HCT116 (cell line): ENCODE results near the gene SLC2A2. TPM values are rescaled to one million over a fixed set of nuclear protein-coding genes. Genes with fewer than 3 reads are reported as not detected.

Source experiments
- ATAC-seq: fragments of 200-7000 bp; cut with Tn5 transposase; 2 replicates; pipeline ENCODE4 v1.9.1; 2020; ENCODE audit warnings: mild to moderate bottlenecking, moderate library complexity
- BruUV-seq: library from RNA; stranded (reverse); fragments of 400-500 nt; replicated peaks from 2 replicates; lab custom pipeline; 2021; lab: Mats Ljungman, UMichigan
- CTCF ChIA-PET: fragments of 300-600 bp; sonication (Branson Sonifier 250); formaldehyde crosslinking; loops from one replicate; lab custom pipeline; 2021; ENCODE audit warnings: antibody characterized with exemption; lab: Charles Lee
- POLR2A ChIA-PET: fragments of 300-600, 350-600 bp; sonication (Branson Sonifier 250); formaldehyde crosslinking; loops from one replicate; lab custom pipeline; 2021; ENCODE audit warnings: antibody characterized with exemption; lab: Charles Lee
- RAD21 ChIA-PET, 2 experiments: fragments of 300-600 bp; sonication (Branson Sonifier 250); formaldehyde crosslinking; loops; one replicate each; lab custom pipeline; 2023; ENCODE audit warnings: low total read pairs in 2 of 2; ENCODE audit not compliant: uncharacterized antibody in 2 of 2, unreplicated experiment in 2 of 2, low non-redundant PET in 1 of 2; lab: Charles Lee
- DNase-seq: peaks from one replicate; pipeline ENCODE4 v3.0.0-alpha.2; 2010; ENCODE audit warnings: low read depth, low spot score
- H2AFZ ChIP-seq: fragments of 200-600 bp; shearing (Covaris generic), sonication (generic); 2 replicates; pipeline ENCODE4 v1.6.1; 2017; ENCODE audit warnings: low read depth, mixed run types, mixed read lengths, antibody characterized with exemption, low read length; ENCODE audit not compliant: poor library complexity, severe bottlenecking
- H3K27ac ChIP-seq: 2 replicates; pipeline ENCODE4 v1.5.1; 2012; ENCODE audit warnings: low read depth, low read length
- H3K27me3 ChIP-seq: fragments of 200-600 bp; sonication (generic); 2 replicates; pipeline ENCODE4 v1.6.1; 2016; ENCODE audit warnings: mixed run types, low read length, mixed read lengths; ENCODE audit not compliant: insufficient read depth
- H3K36me3 ChIP-seq, 2 experiments: fragments of 200-500 bp in 1 of 2; fragments of 200-600 bp in 1 of 2; sonication (Bioruptor generic) in 1 of 2; sonication (generic) in 1 of 2; 2 replicates each; pipeline versions ENCODE4 v1.5.1 to v1.6.1; 2014 to 2016; ENCODE audit warnings: low read length in 2 of 2, inconsistent platforms in 1 of 2, mixed read lengths in 1 of 2, mixed run types in 1 of 2; ENCODE audit not compliant: insufficient read depth in 2 of 2, control insufficient read depth in 1 of 2
- H3K4me1 ChIP-seq, 2 experiments: fragments of 200-600 bp in 1 of 2; sonication (generic) in 1 of 2; 2 replicates each; pipeline versions ENCODE4 v1.5.1 to v1.6.1; 2012 to 2017; ENCODE audit warnings: low read length in 2 of 2, inconsistent platforms in 1 of 2, mild to moderate bottlenecking in 1 of 2, mixed read lengths in 1 of 2, mixed run types in 1 of 2, moderate library complexity in 1 of 2; ENCODE audit not compliant: insufficient read depth in 2 of 2, control insufficient read depth in 1 of 2
- H3K4me2 ChIP-seq: fragments of 200-600 bp; sonication (generic); 2 replicates; pipeline ENCODE4 v1.6.1; 2017; ENCODE audit warnings: mixed run types, low read length, mixed read lengths
- H3K4me3 ChIP-seq, 2 experiments: fragments of 200-600 bp in 1 of 2; sonication (generic) in 1 of 2; replicated peaks in 1 of 2; 2 replicates each; pipeline ENCODE4 v1.5.1; 2011 to 2016; ENCODE audit warnings: low read length in 2 of 2, control low read depth in 1 of 2, low read depth in 1 of 2, mild to moderate bottlenecking in 1 of 2, mixed read lengths in 1 of 2, mixed run types in 1 of 2
- H3K79me2 ChIP-seq: fragments of 200-600 bp; sonication (generic); 2 replicates; pipeline ENCODE4 v1.6.1; 2017; ENCODE audit warnings: mild to moderate bottlenecking, mixed run types, low read length, moderate library complexity, mixed read lengths; ENCODE audit not compliant: insufficient read depth
- H3K9ac ChIP-seq: fragments of 200-600 bp; sonication (generic); 2 replicates; pipeline ENCODE4 v1.6.1; 2016; ENCODE audit warnings: low read length, mixed read lengths
- H3K9me2 ChIP-seq: fragments of 200-600 bp; sonication (generic), shearing (Covaris generic); 2 replicates; pipeline ENCODE4 v1.6.1; 2017; ENCODE audit warnings: mixed run types, mild to moderate bottlenecking, moderate library complexity; ENCODE audit not compliant: insufficient read depth
- H3K9me3 ChIP-seq, 2 experiments: fragments of 200-500 bp in 1 of 2; fragments of 200-600 bp in 1 of 2; sonication (Bioruptor generic) in 1 of 2; sonication (generic) in 1 of 2; 2 replicates each; pipeline ENCODE4 v1.6.1; 2014 to 2017; ENCODE audit warnings: low read length in 2 of 2, mixed read lengths in 2 of 2, inconsistent platforms in 1 of 2, low read depth in 1 of 2, mild to moderate bottlenecking in 1 of 2, mixed run types in 1 of 2, moderate library complexity in 1 of 2; ENCODE audit not compliant: control insufficient read depth in 1 of 2, insufficient read depth in 1 of 2
- H4K20me1 ChIP-seq: fragments of 200-600 bp; sonication (generic), shearing (Covaris generic); 2 replicates; pipeline ENCODE4 v1.6.1; 2017; ENCODE audit warnings: mixed run types, mild to moderate bottlenecking, moderate library complexity; ENCODE audit not compliant: insufficient read depth
- ATF3 ChIP-seq: IDR thresholded peaks from 2 replicates; pipeline ENCODE4 v1.6.1; 2012
- EGR1 ChIP-seq: IDR thresholded peaks from 2 replicates; pipeline ENCODE4 v1.6.1; 2012; ENCODE audit warnings: low read depth
- ELF1 ChIP-seq: IDR thresholded peaks from 2 replicates; pipeline ENCODE4 v1.6.1; 2012; ENCODE audit warnings: low read depth, borderline replicate concordance
- EZH2 ChIP-seq: fragments of 200-600 bp; sonication (generic); IDR thresholded peaks from 2 replicates; pipeline ENCODE4 v1.6.1; 2017; ENCODE audit warnings: antibody characterized with exemption, mixed run types
- EZH2phosphoT487 ChIP-seq: fragments of 200-600 bp; IDR thresholded peaks from 2 replicates; pipeline ENCODE4 v1.6.1; 2018; ENCODE audit warnings: antibody characterized with exemption, borderline replicate concordance
- FOSL1 ChIP-seq: IDR thresholded peaks from 2 replicates; pipeline ENCODE4 v1.6.1; 2012; ENCODE audit warnings: low read depth
- JUND ChIP-seq: IDR thresholded peaks from 2 replicates; pipeline ENCODE4 v1.6.1; 2012
- MAX ChIP-seq: IDR thresholded peaks from 2 replicates; pipeline ENCODE4 v1.6.1; 2012
- POLR2A ChIP-seq: IDR thresholded peaks from 2 replicates; pipeline ENCODE4 v1.7.0; 2011; ENCODE audit warnings: borderline replicate concordance; ENCODE audit not compliant: insufficient read depth, insufficient read length; ENCODE audit errors: extremely low read depth
- SP1 ChIP-seq: IDR thresholded peaks from 2 replicates; pipeline ENCODE4 v1.6.1; 2012; ENCODE audit warnings: low read depth
- SRF ChIP-seq: IDR thresholded peaks from 2 replicates; pipeline ENCODE4 v1.6.1; 2012; ENCODE audit warnings: low read depth
- YY1 ChIP-seq: IDR thresholded peaks from 2 replicates; pipeline ENCODE4 v1.6.1; 2011; ENCODE audit warnings: low read length, low read depth, moderate library complexity, mild to moderate bottlenecking; ENCODE audit not compliant: insufficient replicate concordance; ENCODE audit errors: extremely low read depth
- ZFX ChIP-seq: fragments of 450-650 bp; IDR thresholded peaks from 2 replicates; pipeline ENCODE4 v1.6.1; 2017
- ZNF274 ChIP-seq: fragments of 200-500 bp; sonication (Bioruptor generic); IDR thresholded peaks from 2 replicates; pipeline ENCODE4 v1.6.1; 2014; ENCODE audit warnings: mild to moderate bottlenecking, low read depth, low read length, inconsistent platforms
- intact Hi-C: fragments of 100-400 bp; cut with micrococcal nuclease; formaldehyde crosslinking; loops from 2 replicates; pipeline ENCODE4 v1.10.0; 2022
- total RNA-seq: library from RNA; stranded (reverse); gene quantifications from one replicate; pipeline ENCODE4 v1.2.1, GENCODE V29; 2021; ENCODE audit not compliant: unreplicated experiment

SLC2A2 gene
- total RNA-seq, 1 experiment from 2014 or later: not detected

DNA sequence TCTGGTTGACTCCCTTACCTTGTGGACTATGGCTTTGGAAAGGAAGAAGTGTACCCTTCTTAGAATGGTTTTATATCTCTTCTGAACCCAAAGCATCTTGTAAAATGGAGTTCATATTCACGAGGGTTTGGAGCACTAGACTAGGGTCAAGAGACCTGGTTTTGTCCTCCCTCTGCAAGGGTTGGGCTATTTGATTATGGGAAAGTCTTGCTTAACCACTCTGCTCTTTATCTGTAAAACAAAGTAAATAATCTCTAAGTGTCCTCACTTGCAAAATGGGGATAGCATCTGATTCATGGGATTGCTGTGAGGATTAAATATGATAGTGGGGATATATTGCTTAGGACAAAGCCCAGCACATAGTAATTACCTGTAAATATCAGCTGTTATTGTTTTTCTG is 17.9 kb upstream of the SLC2A2 start:
- no TSS peak for BruUV-seq
- H3K9me3 ChIP-seq: no peaks in the 10 kb centered on the region
- no peak overlapping the region for H3K27ac ChIP-seq
- H3K9ac ChIP-seq: no peak overlapping the region
- no peak for DNase-seq
- H2AFZ ChIP-seq: no peak overlapping the region
- POLR2A ChIA-PET: no interaction called here
- RAD21 ChIA-PET: no interaction called here
- H3K9me2 ChIP-seq: no peaks in the 10 kb centered on the region
- H3K4me2 ChIP-seq: no peak overlapping the region
- H4K20me1 ChIP-seq: no peaks in the 10 kb centered on the region
- no peak overlapping the region for H3K4me3 ChIP-seq
- no peaks in the 10 kb centered on the region for H3K36me3 ChIP-seq
- TF ChIP-seq ZFX (no peak), JUND (no peak), ELF1 (no peak), SRF (no peak), FOSL1 (no peak), ATF3 (no peak), SP1 (no peak), EZH2 (no peak), POLR2A (no peak), ZNF274 (no peak), EZH2phosphoT487 (no peak), YY1 (no peak), MAX (no peak)
- TF ChIP-seq, all 23 proteins: peak for 0
- H3K79me2 ChIP-seq: no peaks in the 10 kb centered on the region
- no peak for ATAC-seq
- H3K4me1 ChIP-seq: no peaks in the 10 kb centered on the region
- H3K27me3 ChIP-seq: no peaks in the 10 kb centered on the region
- CTCF ChIA-PET: no interaction called here
- intact Hi-C loops: loop anchor here (10.0 kb wide), 1 partner anchor 730 kb away; no protein-coding TSS in a partner anchor

DNA sequence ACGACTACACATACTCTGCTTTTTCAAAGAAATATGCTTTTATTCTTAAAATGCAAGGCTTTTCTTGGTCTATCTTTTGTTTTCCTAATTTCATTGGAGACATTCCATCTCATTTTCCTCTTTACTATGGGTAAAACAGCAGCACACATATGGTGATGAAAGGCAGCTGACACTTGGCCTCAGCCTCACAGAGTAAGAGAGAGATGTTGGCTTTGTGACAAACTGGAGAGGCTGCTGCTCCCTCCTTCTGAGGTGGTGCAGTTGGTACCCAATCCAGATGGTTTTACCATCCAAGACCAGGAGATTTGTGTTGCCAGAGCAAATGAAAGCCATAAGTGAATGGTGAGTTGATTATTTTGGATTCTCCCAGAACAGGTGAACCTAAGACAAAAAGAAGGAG is 13.2 kb upstream of the SLC2A2 start:
- H3K9me2 ChIP-seq: no peaks in the 10 kb centered on the region
- no peak for ATAC-seq
- no peaks in the 10 kb centered on the region for H3K9me3 ChIP-seq
- no peak overlapping the region for H3K4me2 ChIP-seq
- ChIA-PET RAD21 (no interaction called here), CTCF (no interaction called here), POLR2A (no interaction called here)
- no peak overlapping the region for H3K9ac ChIP-seq
- no peaks in the 10 kb centered on the region for H3K27me3 ChIP-seq
- no peaks in the 10 kb centered on the region for H3K79me2 ChIP-seq
- H2AFZ ChIP-seq: no peak overlapping the region
- no peak overlapping the region for H3K4me3 ChIP-seq
- H3K36me3 ChIP-seq: no peaks in the 10 kb centered on the region
- no peaks in the 10 kb centered on the region for H4K20me1 ChIP-seq
- no peaks in the 10 kb centered on the region for H3K4me1 ChIP-seq
- no TSS peak for BruUV-seq
- TF ChIP-seq EZH2phosphoT487 (no peak), SP1 (no peak), EGR1 (no peak)
- H3K27ac ChIP-seq: no peak overlapping the region
- intact Hi-C loops: loop anchor here (10.0 kb wide), 1 partner anchor 735 kb away; no protein-coding TSS in a partner anchor
- no peak for DNase-seq
